ENCODE data around the gene RPL13. TPM values are rescaled to one million over a fixed set of nuclear protein-coding genes. Genes with fewer than 3 reads are reported as not detected.

RPL13 gene
- total and polyA plus RNA-seq, 10 of the 15 experiments (the other 5 are each of a cell fraction or from before 2014, with no cell fraction given): 386 to 9,428 (median 2,486) TPM

DNA sequence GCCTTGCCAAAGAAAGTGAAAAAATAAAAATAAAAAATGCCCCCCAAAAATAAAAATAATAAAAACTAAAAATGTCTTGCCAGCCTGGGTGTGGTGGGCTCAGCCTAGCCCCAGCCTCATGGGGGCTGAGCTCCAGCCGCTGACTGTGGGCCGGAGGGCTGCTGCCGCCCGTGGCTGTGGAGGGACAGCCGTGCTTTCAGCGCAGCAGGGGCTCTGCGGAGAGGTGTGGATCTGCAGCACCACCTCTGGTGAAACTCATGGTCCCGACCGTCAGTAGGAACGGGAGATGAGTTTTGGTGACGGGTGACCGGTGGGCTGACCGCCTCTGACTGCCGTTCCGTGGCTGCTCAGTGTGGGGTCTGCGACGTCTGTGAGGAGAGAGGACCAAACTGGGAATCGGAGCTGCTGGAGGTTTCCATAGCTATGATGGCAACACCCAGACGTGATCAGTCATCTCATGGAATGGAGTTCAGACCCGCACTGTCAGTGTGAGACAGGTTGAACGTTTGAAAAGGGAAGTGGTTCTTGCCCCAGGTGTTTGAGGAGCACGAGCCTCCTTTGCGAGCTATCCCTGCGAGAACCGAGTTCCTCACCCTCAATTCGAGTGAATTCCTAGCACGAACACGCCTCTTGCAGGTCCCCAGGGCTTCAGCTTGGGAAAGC is 12.0 kb upstream of the RPL13 start:
- H3K9me3 ChIP-seq (replicated peaks; ENCODE audit: control insufficient read depth, insufficient read depth, low read length): no peaks in the 10 kb centered on the region
- FAIRE-seq (no peak), DNase-seq (ENCODE audit: low read depth, low spot score) (no peak), ATAC-seq (no peak)
- no peak overlapping the region for H3K4me2 ChIP-seq (ENCODE audit: control insufficient read depth, insufficient read depth)
- TF ChIP-seq KLF5 (IDR thresholded peaks at IDR 0.05; ENCODE audit: partially characterized antibody) (no peak), CBX3 (IDR thresholded peaks at IDR 0.05; ENCODE audit: borderline replicate concordance, low read depth) (no peak), SPI1 (IDR thresholded peaks at IDR 0.05; ENCODE audit: borderline replicate concordance, insufficient read depth, low read depth, low read length) (peak; percentile 49; the same call in 1 of the 2 replicates)
- no peaks in the 10 kb centered on the region for H3K4me1 ChIP-seq (ENCODE audit: control insufficient read depth, insufficient read depth, low read length)
- H3K27ac ChIP-seq (ENCODE audit: control insufficient read depth, insufficient read depth): no peak overlapping the region
- H3K79me2 ChIP-seq (ENCODE audit: control insufficient read depth, insufficient read depth, low read length): no peaks in the 10 kb centered on the region
- 94% methylated on average over 28 of the region's 28 CpGs for WGBS (ENCODE audit: insufficient coverage, insufficient replicate concordance, low lambda C conversion rate, missing lambda C conversion rate)
- RAD21 ChIA-PET (ENCODE audit: unreplicated experiment): no interaction called here
- no peak overlapping the region for H3K9ac ChIP-seq (ENCODE audit: control insufficient read depth, insufficient read depth, low read length)
- H3K36me3 ChIP-seq (ENCODE audit: control insufficient read depth in 2 of 2, insufficient read depth in 2 of 2, low read length in 1 of 2): peaks cover 0 to 9% of the 10 kb centered on the region in 2 experiments
- SMC1A ChIA-PET (ENCODE audit: uncharacterized antibody, unreplicated experiment): interaction anchor here (1.0 kb wide), 1 partner anchor 9 kb away, joined by 4 read pairs; no protein-coding TSS in a partner anchor
- TSS peak; percentile 44 for BruUV-seq (replicated peaks)
- CTCF ChIA-PET: interaction anchor here (1.2 kb wide), 1 partner anchor 9 kb away, joined by 4 read pairs; no protein-coding TSS in a partner anchor
- in situ Hi-C loops (cut with MboI): no loop called here
- no peaks in the 10 kb centered on the region for H4K20me1 ChIP-seq (ENCODE audit: control insufficient read depth, insufficient read depth)
- POLR2A ChIA-PET: no interaction called here
- H2AFZ ChIP-seq (ENCODE audit: control insufficient read depth, low read depth, low read length): no peak overlapping the region
- no peak overlapping the region for H3K4me3 ChIP-seq
- intact Hi-C loops (cut with micrococcal nuclease; ENCODE audit: unreplicated experiment): no loop called here
- H3K27me3 ChIP-seq (replicated peaks in 1 of 2; ENCODE audit: control insufficient read depth in 2 of 2, insufficient read depth in 2 of 2, low read length in 1 of 2): no peaks in the 10 kb centered on the region

DNA sequence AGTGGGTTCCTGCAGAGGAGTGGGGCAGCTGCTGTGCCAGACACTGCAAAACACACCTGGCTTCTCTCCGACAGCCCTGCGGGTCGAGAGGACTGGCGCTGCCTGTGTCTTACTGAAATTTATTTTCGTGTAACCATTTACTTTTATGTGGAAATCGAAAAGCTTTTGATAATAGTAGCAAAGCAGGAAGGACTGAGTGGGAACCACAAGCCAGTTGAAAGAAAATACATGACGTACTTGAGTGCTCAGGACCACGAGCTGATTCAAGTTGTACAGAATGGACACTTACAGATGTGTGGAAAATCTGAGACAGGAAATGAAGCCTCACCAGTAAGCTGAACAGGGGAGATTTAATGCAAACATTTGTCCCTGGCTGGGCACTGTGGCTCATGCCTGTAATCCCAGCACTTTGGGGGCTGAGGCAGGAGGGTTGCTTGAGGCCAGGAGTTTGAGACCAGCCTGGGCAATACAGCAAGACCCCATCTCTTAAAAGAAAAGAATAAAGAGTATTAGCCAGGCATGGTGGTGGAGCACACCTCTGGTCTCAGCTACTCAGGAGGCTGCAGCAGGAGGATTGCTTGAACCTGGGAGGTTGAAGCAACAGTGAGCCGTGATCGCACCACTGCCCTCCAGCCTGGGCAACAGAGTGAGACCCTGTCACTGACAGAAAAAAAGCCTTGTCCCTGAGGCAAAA is 11.3 kb upstream of the RPL13 start:
- no peak overlapping the region for H3K9ac ChIP-seq (ENCODE audit: control insufficient read depth, insufficient read depth, low read length)
- TF ChIP-seq SUPT20H (IDR thresholded peaks at IDR 0.05; ENCODE audit: borderline replicate concordance, control insufficient read depth, low read depth, low read length): no peak
- TF ChIP-seq, protein P1, sequence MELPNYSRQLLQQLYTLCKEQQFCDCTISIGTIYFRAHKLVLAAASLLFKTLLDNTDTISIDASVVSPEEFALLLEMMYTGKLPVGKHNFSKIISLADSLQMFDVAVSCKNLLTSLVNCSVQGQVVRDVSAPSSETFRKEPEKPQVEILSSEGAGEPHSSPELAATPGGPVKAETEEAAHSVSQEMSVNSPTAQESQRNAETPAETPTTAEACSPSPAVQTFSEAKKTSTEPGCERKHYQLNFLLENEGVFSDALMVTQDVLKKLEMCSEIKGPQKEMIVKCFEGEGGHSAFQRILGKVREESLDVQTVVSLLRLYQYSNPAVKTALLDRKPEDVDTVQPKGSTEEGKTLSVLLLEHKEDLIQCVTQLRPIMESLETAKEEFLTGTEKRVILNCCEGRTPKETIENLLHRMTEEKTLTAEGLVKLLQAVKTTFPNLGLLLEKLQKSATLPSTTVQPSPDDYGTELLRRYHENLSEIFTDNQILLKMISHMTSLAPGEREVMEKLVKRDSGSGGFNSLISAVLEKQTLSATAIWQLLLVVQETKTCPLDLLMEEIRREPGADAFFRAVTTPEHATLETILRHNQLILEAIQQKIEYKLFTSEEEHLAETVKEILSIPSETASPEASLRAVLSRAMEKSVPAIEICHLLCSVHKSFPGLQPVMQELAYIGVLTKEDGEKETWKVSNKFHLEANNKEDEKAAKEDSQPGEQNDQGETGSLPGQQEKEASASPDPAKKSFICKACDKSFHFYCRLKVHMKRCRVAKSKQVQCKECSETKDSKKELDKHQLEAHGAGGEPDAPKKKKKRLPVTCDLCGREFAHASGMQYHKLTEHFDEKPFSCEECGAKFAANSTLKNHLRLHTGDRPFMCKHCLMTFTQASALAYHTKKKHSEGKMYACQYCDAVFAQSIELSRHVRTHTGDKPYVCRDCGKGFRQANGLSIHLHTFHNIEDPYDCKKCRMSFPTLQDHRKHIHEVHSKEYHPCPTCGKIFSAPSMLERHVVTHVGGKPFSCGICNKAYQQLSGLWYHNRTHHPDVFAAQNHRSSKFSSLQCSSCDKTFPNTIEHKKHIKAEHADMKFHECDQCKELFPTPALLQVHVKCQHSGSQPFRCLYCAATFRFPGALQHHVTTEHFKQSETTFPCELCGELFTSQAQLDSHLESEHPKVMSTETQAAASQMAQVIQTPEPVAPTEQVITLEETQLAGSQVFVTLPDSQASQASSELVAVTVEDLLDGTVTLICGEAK (IDR thresholded peaks at IDR 0.05; ENCODE audit: borderline replicate concordance): no peak
- no peak for TF ChIP-seq MTA3 (IDR thresholded peaks at IDR 0.05; ENCODE audit: borderline replicate concordance, low read length)
- TF ChIP-seq ZBED1 (IDR thresholded peaks at IDR 0.05; ENCODE audit: borderline replicate concordance): no peak
- no peak for TF ChIP-seq EZH2 (IDR thresholded peaks at IDR 0.05; ENCODE audit: borderline replicate concordance, control insufficient read depth, low read depth, low read length)
- POLR2A ChIA-PET: interaction anchor here (0.7 kb wide), 1 partner anchor 9 kb away, joined by 3 read pairs; no protein-coding TSS in a partner anchor

More for the DNA sequence above, 11.3 kb upstream of the RPL13 start:
- intact Hi-C loops (cut with micrococcal nuclease; ENCODE audit: unreplicated experiment): no loop called here
- Histone ChIP-seq H3K79me2 (ENCODE audit: control insufficient read depth, insufficient read depth, low read length) (no peaks in the 10 kb centered on the region), H3K9me3 (replicated peaks; ENCODE audit: control insufficient read depth, insufficient read depth, low read length) (no peaks in the 10 kb centered on the region), H3K4me3 (no peak overlapping the region), H3K27me3 (replicated peaks in 1 of 2; ENCODE audit: control insufficient read depth in 2 of 2, insufficient read depth in 2 of 2, low read length in 1 of 2) (no peaks in the 10 kb centered on the region), H3K4me1 (ENCODE audit: control insufficient read depth, insufficient read depth, low read length) (no peaks in the 10 kb centered on the region), H3K36me3 (ENCODE audit: control insufficient read depth in 2 of 2, insufficient read depth in 2 of 2, low read length in 1 of 2) (peaks cover 0 to 9% of the 10 kb centered on the region in 2 experiments), H3K27ac (ENCODE audit: control insufficient read depth, insufficient read depth) (no peak overlapping the region), H3K4me2 (ENCODE audit: control insufficient read depth, insufficient read depth) (no peak overlapping the region), H4K20me1 (ENCODE audit: control insufficient read depth, insufficient read depth) (no peaks in the 10 kb centered on the region), H2AFZ (ENCODE audit: control insufficient read depth, low read depth, low read length) (no peak overlapping the region)
- in situ Hi-C loops (cut with MboI): no loop called here
- ATAC-seq (no peak), DNase-seq (ENCODE audit: low read depth, low spot score) (no peak), FAIRE-seq (no peak)
- no TSS peak for BruUV-seq (replicated peaks)
- CTCF ChIA-PET: interaction anchor here (1.2 kb wide), 2 partner anchors 8 to 9 kb away, joined by 4 to 5 read pairs; no protein-coding TSS in a partner anchor
- RAD21 ChIA-PET (ENCODE audit: unreplicated experiment): no interaction called here
- WGBS (ENCODE audit: insufficient coverage, insufficient replicate concordance, low lambda C conversion rate, missing lambda C conversion rate): 78% methylated on average over 10 of the region's 10 CpGs
- SMC1A ChIA-PET (ENCODE audit: uncharacterized antibody, unreplicated experiment): interaction anchor here (1.0 kb wide), 1 partner anchor 8 kb away, joined by 4 read pairs; no protein-coding TSS in a partner anchor
